Hepatocyte (in vitro differentiated cells): ENCODE results near the gene CTR9. TPM values are rescaled to one million over a fixed set of nuclear protein-coding genes. Genes with fewer than 3 reads are reported as not detected.

Experiments used
- DNase-seq: peaks from one replicate; pipeline ENCODE4 v3.0.0-alpha.2; 2016; ENCODE audit warnings: low spot score
- H2AFZ ChIP-seq: fragments of 200-600 bp; sonication (generic); 2 replicates; pipeline ENCODE4 v1.6.0; 2016; ENCODE audit warnings: antibody characterized with exemption, mild to moderate bottlenecking
- H3K27ac ChIP-seq: fragments of 200-600 bp; sonication (generic); 2 replicates; pipeline ENCODE4 v1.5.1; 2016; ENCODE audit warnings: mild to moderate bottlenecking
- H3K27me3 ChIP-seq: fragments of 200-600 bp; sonication (generic); 2 replicates; pipeline ENCODE4 v1.6.1; 2016
- H3K36me3 ChIP-seq: fragments of 200-600 bp; sonication (generic); replicated peaks from 2 replicates; pipeline ENCODE4 v1.5.1; 2016; ENCODE audit warnings: low read depth; ENCODE audit not compliant: insufficient read depth
- H3K4me1 ChIP-seq: fragments of 200-600 bp; sonication (generic); 2 replicates; pipeline ENCODE4 v1.5.1; 2016; ENCODE audit warnings: mild to moderate bottlenecking, moderate library complexity; ENCODE audit not compliant: insufficient read depth
- H3K4me2 ChIP-seq: fragments of 200-600 bp; sonication (generic); 2 replicates; pipeline ENCODE4 v1.6.0; 2016
- H3K4me3 ChIP-seq: fragments of 200-600 bp; sonication (generic); 2 replicates; pipeline ENCODE4 v1.5.1; 2016; ENCODE audit warnings: mild to moderate bottlenecking
- H3K79me2 ChIP-seq: fragments of 200-600 bp; sonication (generic); 2 replicates; pipeline ENCODE4 v1.6.0; 2017; ENCODE audit warnings: mild to moderate bottlenecking
- H3K9me2 ChIP-seq: fragments of 200-600 bp; sonication (generic); replicated peaks from 2 replicates; pipeline ENCODE4 v1.6.0; 2017; ENCODE audit warnings: mild to moderate bottlenecking; ENCODE audit not compliant: insufficient read depth
- H3K9me3 ChIP-seq: fragments of 200-600 bp; sonication (generic); 2 replicates; pipeline ENCODE4 v1.5.1; 2016; ENCODE audit warnings: low read depth, mild to moderate bottlenecking
- H4K20me1 ChIP-seq: fragments of 200-600 bp; sonication (generic); 2 replicates; pipeline ENCODE4 v1.6.0; 2016; ENCODE audit warnings: mild to moderate bottlenecking; ENCODE audit not compliant: insufficient read depth, poor library complexity, severe bottlenecking
- EZH2 ChIP-seq: fragments of 200-600 bp; sonication (generic); IDR thresholded peaks from 2 replicates; pipeline ENCODE4 v1.6.1; 2016; ENCODE audit warnings: antibody characterized with exemption, mild to moderate bottlenecking, borderline replicate concordance
- EZH2phosphoT487 ChIP-seq: fragments of 200-600 bp; sonication (generic); IDR thresholded peaks from one replicate; pipeline ENCODE4 v1.6.1; 2018; ENCODE audit warnings: antibody characterized with exemption, mild to moderate bottlenecking, low read depth, moderate library complexity; ENCODE audit not compliant: unreplicated experiment, severe bottlenecking
- WGBS: methylation state at CpG from one replicate; pipeline ENCODE4 v1.1.6; 2016; ENCODE audit warnings: low lambda C conversion rate; ENCODE audit errors: missing lambda C conversion rate; 5-methylcytosine and 5-hydroxymethylcytosine counted together
- polyA plus RNA-seq: library from polyadenylated mRNA; unstranded; fragments of >200 nt; fragmentation: Nextera tagmentation; extraction: Ambion mirVana; gene quantifications from 2 replicates; pipeline ENCODE4 v1.2.1, GENCODE V29; 2016
- total RNA-seq: library from RNA; depleted of rRNA; stranded (reverse); fragments of >200 nt; gene quantifications from 2 replicates; pipeline ENCODE4 v1.2.3, GENCODE V29; 2014
- TF ChIP-seq, protein P1 (sequence below): fragments of 200-600 bp; sonication (generic); IDR thresholded peaks from 2 replicates; pipeline ENCODE4 v1.5.1; 2016; ENCODE audit warnings: antibody characterized with exemption, mild to moderate bottlenecking; ENCODE audit not compliant: poor library complexity

The CTR9 gene
- total and polyA plus RNA-seq, 2 experiments from 2014 or later = 24.4 to 28.0 TPM

GRCh38 chr11:10777393-10777793 is 26.3 kb downstream of the CTR9 start:
- H3K36me3 ChIP-seq = no peaks in the 10 kb centered on the region
- TF ChIP-seq, protein P1, sequence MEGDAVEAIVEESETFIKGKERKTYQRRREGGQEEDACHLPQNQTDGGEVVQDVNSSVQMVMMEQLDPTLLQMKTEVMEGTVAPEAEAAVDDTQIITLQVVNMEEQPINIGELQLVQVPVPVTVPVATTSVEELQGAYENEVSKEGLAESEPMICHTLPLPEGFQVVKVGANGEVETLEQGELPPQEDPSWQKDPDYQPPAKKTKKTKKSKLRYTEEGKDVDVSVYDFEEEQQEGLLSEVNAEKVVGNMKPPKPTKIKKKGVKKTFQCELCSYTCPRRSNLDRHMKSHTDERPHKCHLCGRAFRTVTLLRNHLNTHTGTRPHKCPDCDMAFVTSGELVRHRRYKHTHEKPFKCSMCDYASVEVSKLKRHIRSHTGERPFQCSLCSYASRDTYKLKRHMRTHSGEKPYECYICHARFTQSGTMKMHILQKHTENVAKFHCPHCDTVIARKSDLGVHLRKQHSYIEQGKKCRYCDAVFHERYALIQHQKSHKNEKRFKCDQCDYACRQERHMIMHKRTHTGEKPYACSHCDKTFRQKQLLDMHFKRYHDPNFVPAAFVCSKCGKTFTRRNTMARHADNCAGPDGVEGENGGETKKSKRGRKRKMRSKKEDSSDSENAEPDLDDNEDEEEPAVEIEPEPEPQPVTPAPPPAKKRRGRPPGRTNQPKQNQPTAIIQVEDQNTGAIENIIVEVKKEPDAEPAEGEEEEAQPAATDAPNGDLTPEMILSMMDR = no peak
- TF ChIP-seq EZH2 (no peak), EZH2phosphoT487 (no peak)
- H3K27ac ChIP-seq = peak overlapping the region; percentile 83

DNA sequence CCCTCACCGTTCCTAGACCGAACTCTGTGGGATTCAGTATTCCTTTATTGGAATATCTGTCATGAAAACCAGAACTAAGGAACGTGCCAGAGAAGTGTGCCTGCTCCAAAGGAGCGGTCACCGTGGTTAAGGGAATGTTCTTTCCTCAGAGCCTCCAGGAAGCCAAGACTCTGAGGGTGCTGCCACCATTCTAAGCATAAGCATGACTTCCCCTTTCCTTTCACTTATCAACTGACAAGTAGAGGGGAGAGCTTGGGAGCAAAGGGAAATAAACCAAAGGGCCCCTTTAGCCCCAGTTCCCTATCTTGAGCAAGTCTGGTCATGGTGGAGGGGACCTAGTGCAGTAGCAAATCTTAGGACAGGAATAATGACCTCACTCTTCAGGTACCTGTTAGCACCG is 26.8 kb downstream of the CTR9 start:
- no peak for DNase-seq
- Histone ChIP-seq H2AFZ (no peak overlapping the region), H3K4me2 (no peak overlapping the region)

More at GRCh38 chr11:10777393-10777793, 26.3 kb downstream of the CTR9 start:
- Histone ChIP-seq H3K4me1 (peaks cover 10% of the 10 kb centered on the region), H2AFZ (no peak overlapping the region), H3K4me3 (no peak overlapping the region), H3K9me2 (no peaks in the 10 kb centered on the region), H4K20me1 (no peaks in the 10 kb centered on the region), H3K79me2 (no peaks in the 10 kb centered on the region), H3K9me3 (no peaks in the 10 kb centered on the region), H3K4me2 (no peak overlapping the region), H3K27me3 (no peaks in the 10 kb centered on the region)
- WGBS = 87% methylated on average over 3 of the region's 3 CpGs
- no peak for DNase-seq

GRCh38 chr11:10778217-10778970 is 27.3 kb downstream of the CTR9 start:
- WGBS = 43% methylated on average over 13 of the region's 13 CpGs
- no peaks in the 10 kb centered on the region for H3K36me3 ChIP-seq
- H3K79me2 ChIP-seq = no peaks in the 10 kb centered on the region
- H3K9me2 ChIP-seq = no peaks in the 10 kb centered on the region
- no peaks in the 10 kb centered on the region for H3K9me3 ChIP-seq
- DNase-seq = peak; percentile 57
- no peaks in the 10 kb centered on the region for H3K27me3 ChIP-seq
- H4K20me1 ChIP-seq = no peaks in the 10 kb centered on the region
- H3K4me1 ChIP-seq = peaks cover 10% of the 10 kb centered on the region
- H3K4me3 ChIP-seq = no peak overlapping the region
- TF ChIP-seq, protein P1 = no peak
- no peak for TF ChIP-seq EZH2phosphoT487
- TF ChIP-seq EZH2 = no peak
- peak overlapping the region; percentile 45 for H3K4me2 ChIP-seq
- H2AFZ ChIP-seq = no peak overlapping the region
- peak overlapping the region; percentile 83 for H3K27ac ChIP-seq

More for the DNA sequence above, 26.8 kb downstream of the CTR9 start:
- no peaks in the 10 kb centered on the region for H4K20me1 ChIP-seq
- H3K9me2 ChIP-seq = no peaks in the 10 kb centered on the region
- H3K27ac ChIP-seq = peak overlapping the region; percentile 83
- H3K36me3 ChIP-seq = no peaks in the 10 kb centered on the region
- no peaks in the 10 kb centered on the region for H3K27me3 ChIP-seq
- H3K4me3 ChIP-seq = no peak overlapping the region
- H3K79me2 ChIP-seq = no peaks in the 10 kb centered on the region
- no peaks in the 10 kb centered on the region for H3K9me3 ChIP-seq
- peaks cover 10% of the 10 kb centered on the region for H3K4me1 ChIP-seq
- TF ChIP-seq, protein P1 = no peak
- TF ChIP-seq EZH2 (no peak), EZH2phosphoT487 (no peak)
- 81% methylated on average over 6 of the region's 6 CpGs for WGBS
